ENCODE data around the gene PUM1.

PUM1 gene

GRCh38 chr1:30929944-30930525, 135.5 kb downstream of the PUM1 start:
- H3K27me3 Mint-ChIP-seq (ENCODE audit: low read depth): no peaks in the 10 kb centered on the region
- H3K4me1 Mint-ChIP-seq: peaks cover 36% of the 10 kb centered on the region
- H3K36me3 Mint-ChIP-seq (ENCODE audit: low read depth): peaks cover 42% of the 10 kb centered on the region
- no peaks in the 10 kb centered on the region for H3K9me3 Mint-ChIP-seq
- H3K27ac Mint-ChIP-seq: peak overlapping the region in 2 of 3 experiments; percentile 53 to 75
- no peak for TF ChIP-seq CTCF (IDR thresholded peaks at IDR 0.05; ENCODE audit: unreplicated experiment in 3 of 3)
- no peak overlapping the region for H3K4me3 Mint-ChIP-seq

- Mint-ChIP-seq H3K9me3 (no peaks in the 10 kb centered on the region), H3K27ac (peak overlapping the region; percentile 53 to 75 (median 68)), H3K36me3 (ENCODE audit: low read depth) (peaks cover 35% of the 10 kb centered on the region), H3K4me1 (peaks cover 36% of the 10 kb centered on the region), H3K27me3 (ENCODE audit: low read depth) (no peaks in the 10 kb centered on the region), H3K4me3 (no peak overlapping the region)
- peak; percentile 63 to 75 (median 73) for TF ChIP-seq CTCF (IDR thresholded peaks at IDR 0.05; ENCODE audit: unreplicated experiment in 3 of 3)
Measured at GRCh38 chr1:30929135-30929889, 136.2 kb downstream of the PUM1 start.

GRCh38 chr1:30928789-30929134, 136.8 kb downstream of the PUM1 start:
- no peaks in the 10 kb centered on the region for H3K27me3 Mint-ChIP-seq (ENCODE audit: low read depth)
- H3K9me3 Mint-ChIP-seq: no peaks in the 10 kb centered on the region
- no peak overlapping the region for H3K4me3 Mint-ChIP-seq
- H3K27ac Mint-ChIP-seq: peak overlapping the region in 1 of 3 experiments; percentile 28
- peaks cover 29% of the 10 kb centered on the region for H3K36me3 Mint-ChIP-seq (ENCODE audit: low read depth)
- no peak for TF ChIP-seq CTCF (IDR thresholded peaks at IDR 0.05; ENCODE audit: unreplicated experiment in 3 of 3)
- H3K4me1 Mint-ChIP-seq: peaks cover 36% of the 10 kb centered on the region

DNA sequence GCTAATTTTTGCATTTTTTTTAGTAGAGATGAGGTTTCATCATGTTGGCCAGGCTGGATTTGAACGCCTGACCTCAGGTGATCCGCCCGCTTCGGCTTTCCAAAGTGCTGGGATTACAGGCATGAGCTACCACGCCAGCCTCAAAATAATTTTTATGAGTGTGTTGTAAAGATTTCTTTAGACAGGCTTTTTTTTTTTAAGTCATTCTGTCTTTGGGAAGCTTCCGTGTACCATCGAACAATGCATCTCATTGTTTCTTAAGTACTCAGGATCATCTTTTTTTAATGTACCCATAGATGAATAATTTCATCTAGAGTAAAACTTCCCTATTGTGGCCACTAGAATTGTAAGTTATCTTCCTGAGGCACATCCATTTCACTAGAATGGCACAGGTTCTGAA, 137.3 kb downstream of the PUM1 start:
- Mint-ChIP-seq H3K27me3 (ENCODE audit: low read depth) (no peaks in the 10 kb centered on the region), H3K27ac (no peak overlapping the region), H3K4me1 (peaks cover 36% of the 10 kb centered on the region), H3K36me3 (ENCODE audit: low read depth) (peaks cover 25% of the 10 kb centered on the region), H3K9me3 (no peaks in the 10 kb centered on the region), H3K4me3 (no peak overlapping the region)
- no peak for TF ChIP-seq CTCF (IDR thresholded peaks at IDR 0.05; ENCODE audit: unreplicated experiment in 3 of 3)

GRCh38 chr1:30927448-30927847, 138.1 kb downstream of the PUM1 start:
- TF ChIP-seq CTCF (IDR thresholded peaks at IDR 0.05; ENCODE audit: unreplicated experiment in 3 of 3): no peak
- Mint-ChIP-seq H3K4me3 (no peak overlapping the region), H3K36me3 (ENCODE audit: low read depth) (peaks cover 18% of the 10 kb centered on the region), H3K27me3 (ENCODE audit: low read depth) (no peaks in the 10 kb centered on the region), H3K27ac (no peak overlapping the region), H3K4me1 (peaks cover 36% of the 10 kb centered on the region), H3K9me3 (no peaks in the 10 kb centered on the region)

- Mint-ChIP-seq H3K4me1 (peaks cover 22% of the 10 kb centered on the region), H3K27ac (no peak overlapping the region), H3K9me3 (no peaks in the 10 kb centered on the region), H3K36me3 (ENCODE audit: low read depth) (no peaks in the 10 kb centered on the region), H3K27me3 (ENCODE audit: low read depth) (no peaks in the 10 kb centered on the region), H3K4me3 (no peak overlapping the region)
- no peak for TF ChIP-seq CTCF (IDR thresholded peaks at IDR 0.05; ENCODE audit: unreplicated experiment in 3 of 3)
Measured at GRCh38 chr1:30923597-30923996, 141.9 kb downstream of the PUM1 start.

All from nephron (organoid).